Myocyte (in vitro differentiated cells): ENCODE measurements around the gene HNRNPL. TPM values are rescaled to one million over a fixed set of nuclear protein-coding genes. Genes with fewer than 3 reads are reported as not detected.
"Not testable (repeated sequence)": the region's sequence is repeated elsewhere in the genome, so short reads cannot be mapped to it uniquely, and the experiment has no call there.

ENCODE experiments used
- DNase-seq: peaks from one replicate; pipeline ENCODE4 v3.0.0-alpha.2; 2012; ENCODE audit warnings: low read depth
- total RNA-seq: library from RNA; depleted of rRNA; stranded (reverse); fragments of >200 nt; gene quantifications from 2 replicates; pipeline ENCODE4 v1.2.3, GENCODE V29; 2014

The HNRNPL gene
- total RNA-seq, 1 donor from 2014 or later = 218 TPM

GRCh38 chr19:38805180-38805579 is 44.6 kb downstream of the HNRNPL start:
- DNase-seq = no peak

DNA sequence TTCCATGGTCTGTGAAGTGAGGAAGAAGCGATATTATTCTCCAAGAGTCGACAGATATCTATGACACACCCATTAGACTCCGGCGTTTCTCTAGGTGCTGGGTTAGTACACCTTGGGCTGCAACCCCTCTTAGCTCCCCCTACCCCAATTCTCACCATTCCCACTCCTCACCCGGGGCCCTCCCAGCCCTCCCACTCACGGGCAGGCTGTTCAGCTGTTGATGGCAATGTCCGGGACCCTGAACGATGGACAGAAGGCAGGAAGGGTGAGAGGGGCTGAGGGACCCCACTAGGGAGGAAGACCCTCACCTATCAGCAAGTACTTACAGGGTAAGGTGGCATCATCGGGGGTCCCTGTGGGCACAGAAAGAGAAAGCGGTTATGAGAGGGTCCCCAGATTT is 46.2 kb downstream of the HNRNPL start:
- no peak for DNase-seq

DNA sequence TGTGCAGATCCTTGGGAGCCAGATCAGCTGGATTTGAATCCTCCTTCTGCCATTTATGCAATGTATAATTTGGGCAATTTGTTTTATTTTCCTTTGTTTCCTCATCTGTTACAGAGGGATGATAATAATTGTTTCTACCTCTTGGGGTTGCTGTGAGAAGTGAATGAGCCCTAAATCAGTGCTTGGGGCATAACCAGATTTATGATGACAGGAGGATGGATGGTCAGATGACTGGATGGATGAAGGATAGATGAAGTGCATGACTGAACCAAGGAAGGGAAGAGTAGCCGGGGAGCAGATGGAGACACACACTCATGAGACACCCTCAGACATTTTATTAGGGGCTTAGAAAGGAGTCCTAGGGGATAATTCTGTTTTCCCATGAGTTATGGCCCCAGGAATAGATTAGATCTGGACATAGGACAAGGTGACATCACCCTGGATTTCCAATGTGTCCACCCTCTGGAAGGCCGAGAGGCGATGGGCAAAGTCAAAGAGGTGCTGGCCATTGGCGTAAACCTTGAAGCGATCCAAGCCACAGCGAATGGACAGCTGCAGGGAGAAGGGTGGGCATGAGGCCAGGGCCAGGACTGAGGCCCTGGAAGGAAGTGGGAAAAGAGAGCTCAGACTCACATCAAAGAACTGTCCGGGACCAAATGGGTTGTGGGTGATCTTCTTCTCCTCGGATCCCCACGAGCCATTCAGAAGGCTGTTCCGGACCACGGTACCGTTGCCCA is 48.3 kb downstream of the HNRNPL start:
- peak; percentile 78 for DNase-seq

- no peak for DNase-seq
Measured at GRCh38 chr19:38800577-38801347, 49.0 kb downstream of the HNRNPL start.

DNA sequence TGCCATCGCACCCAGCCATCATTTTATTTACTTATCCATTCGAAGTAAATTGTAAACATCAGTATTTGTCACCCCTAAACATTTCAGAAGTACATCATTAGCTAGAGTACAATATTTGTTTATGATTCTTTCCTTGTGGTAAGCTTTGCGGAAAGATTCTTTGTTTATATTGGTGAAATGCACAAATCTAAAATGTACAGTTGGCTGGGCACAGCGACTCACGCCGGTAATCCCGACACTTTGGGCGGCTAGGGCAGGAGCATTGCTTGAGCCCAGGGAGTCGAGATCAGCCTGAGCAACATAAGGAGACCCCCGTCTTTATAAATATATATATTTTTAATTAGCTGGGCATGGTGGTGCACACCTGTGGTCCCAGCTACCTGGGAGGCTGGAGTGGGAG is 50.7 kb downstream of the HNRNPL start:
- DNase-seq = no peak

- DNase-seq = not testable (repeated sequence)
Measured at GRCh38 chr19:38797781-38798180, 52.0 kb downstream of the HNRNPL start.

- no peak for DNase-seq
Measured at GRCh38 chr19:38796154-38796553, 53.6 kb downstream of the HNRNPL start.

DNA sequence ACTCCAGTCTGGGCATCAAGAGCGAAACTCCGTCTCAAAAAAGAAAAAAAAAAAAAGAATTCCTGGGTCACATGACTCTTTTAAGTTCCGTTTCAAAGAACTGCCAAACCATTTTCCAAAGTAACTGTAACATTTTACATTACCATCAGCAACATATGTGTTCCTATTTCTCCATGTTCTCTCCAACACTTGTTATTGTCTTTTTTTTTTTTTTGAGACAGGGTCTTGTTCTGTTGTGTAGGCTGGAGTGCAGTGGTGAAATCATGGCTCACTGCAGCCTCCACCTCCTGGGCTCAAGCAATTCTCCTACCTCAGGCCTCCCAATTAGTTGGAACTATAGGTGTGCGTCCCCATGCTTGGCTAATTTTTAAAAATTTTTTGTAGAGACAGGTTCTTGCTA is 54.2 kb downstream of the HNRNPL start:
- DNase-seq = no peak

- DNase-seq = no peak
Measured at GRCh38 chr19:38793671-38794070, 56.1 kb downstream of the HNRNPL start.

GRCh38 chr19:38793177-38793576 is 56.6 kb downstream of the HNRNPL start:
- no peak for DNase-seq

GRCh38 chr19:38792250-38793111 is 57.3 kb downstream of the HNRNPL start:
- no peak for DNase-seq

DNA sequence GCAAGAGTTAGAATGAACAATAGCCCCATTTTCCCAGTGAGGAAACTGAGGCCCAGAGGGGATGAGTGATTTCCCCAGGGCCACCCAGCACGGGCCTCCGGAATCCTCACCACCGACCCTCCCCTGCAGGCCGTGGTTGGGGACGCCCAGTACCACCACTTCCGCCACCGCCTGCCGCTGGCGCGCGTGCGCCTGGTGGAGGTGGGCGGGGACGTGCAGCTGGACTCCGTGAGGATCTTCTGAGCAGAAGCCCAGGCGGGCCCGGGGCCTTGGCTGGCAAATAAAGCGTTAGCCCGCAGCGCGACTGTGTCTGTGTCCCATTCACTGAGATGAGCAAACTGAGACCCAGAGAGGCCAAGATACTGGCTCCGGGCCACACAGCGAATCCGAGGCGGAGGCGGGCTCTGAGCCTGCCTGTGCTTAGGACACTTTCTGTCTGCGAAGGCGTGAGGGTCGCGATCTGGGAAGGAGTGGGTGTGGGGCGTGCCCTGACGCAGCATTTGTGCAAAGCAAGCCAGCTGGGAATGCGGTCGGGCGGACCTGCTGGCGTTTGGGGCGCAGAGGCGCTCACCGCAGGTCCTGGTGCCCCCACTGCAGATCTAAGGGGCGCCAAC is 58.2 kb downstream of the HNRNPL start:
- DNase-seq = not testable (repeated sequence)

DNA sequence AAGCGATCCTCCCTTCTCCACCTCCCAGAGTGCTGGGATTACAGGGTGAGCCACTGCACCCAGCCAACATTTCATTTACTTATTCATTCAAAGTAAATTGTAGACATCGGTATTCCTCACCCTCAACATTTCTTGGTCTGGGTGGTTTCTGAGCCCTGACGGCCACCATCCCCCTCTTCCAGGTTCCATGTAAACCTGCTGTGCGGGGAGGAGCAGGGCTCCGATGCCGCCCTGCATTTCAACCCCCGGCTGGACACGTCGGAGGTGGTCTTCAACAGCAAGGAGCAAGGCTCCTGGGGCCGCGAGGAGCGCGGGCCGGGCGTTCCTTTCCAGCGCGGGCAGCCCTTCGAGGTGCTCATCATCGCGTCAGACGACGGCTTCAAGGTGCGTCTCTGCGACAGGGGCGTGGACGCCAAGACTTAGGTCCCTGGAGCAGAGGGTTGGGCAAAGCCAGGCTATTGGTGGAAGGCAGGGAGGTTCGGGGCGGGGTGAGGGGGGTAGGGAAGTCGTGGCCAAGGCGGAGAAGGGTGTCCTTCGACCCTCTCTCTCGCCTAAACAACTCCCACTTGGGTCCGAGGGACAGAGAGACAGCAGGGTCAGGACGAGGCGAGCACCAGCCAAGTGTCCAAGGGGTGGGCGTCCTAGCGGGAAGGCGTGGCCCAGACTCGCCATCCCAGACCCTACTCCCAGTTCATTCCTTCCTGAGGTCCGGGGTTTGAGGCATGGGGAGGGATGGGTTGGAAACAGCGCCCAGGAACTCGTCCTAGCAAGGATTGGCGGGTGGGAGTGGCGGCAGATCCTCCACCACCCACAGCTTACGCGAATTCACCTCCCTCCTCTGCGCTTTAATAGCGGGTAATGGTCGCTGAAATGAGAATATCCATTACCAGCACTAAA is 59.0 kb downstream of the HNRNPL start:
- DNase-seq = not testable (repeated sequence)

DNA sequence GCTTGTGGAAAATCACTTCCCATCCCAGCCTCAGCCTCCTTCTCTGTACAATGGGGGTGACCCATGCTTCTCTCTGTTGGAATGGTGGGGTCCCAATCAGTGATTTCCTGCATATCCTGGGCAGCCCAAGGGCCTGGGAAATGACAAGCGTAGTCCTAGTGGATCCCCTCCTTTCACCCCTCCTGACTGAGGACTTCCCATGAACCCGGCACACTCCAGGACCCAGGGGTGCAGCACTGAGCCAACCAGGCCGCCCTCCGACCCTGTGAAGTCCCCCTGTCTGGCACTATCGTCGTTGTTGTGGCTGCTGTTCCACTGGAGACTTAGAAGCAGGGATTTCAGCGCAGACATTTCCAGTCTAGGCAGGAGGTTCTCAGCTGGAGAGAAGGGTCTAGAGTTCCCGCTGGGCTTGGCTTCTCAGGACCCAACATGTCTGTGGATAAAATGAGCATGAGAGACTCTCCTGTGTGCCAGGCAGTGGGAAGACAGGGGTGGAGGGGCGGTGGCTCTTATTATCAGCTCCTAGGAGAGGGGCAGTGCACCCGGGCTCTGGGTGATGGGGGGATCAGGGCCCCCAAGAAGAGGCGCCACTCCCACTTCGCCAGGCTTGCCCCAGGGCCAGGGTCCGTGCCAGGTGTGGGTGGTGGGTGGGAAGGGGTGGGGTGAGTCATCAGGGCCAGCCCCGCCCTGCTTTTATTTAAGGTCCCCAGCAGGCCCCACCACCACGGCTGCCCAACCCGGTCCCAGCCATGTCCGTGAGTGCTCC is 61.1 kb downstream of the HNRNPL start, which contains the start of gene LGALS7B:
TSS of gene LGALS7B (plus strand) at position 723 of the 766 bp plus-strand sequence. CDS start at position 750, 27 bp downstream.
- no peak for DNase-seq

- no peak for DNase-seq
Measured at GRCh38 chr19:38786572-38787265, 63.1 kb downstream of the HNRNPL start.
